GM12878 (cell line): ENCODE data around the gene GPR107.

Source experiments
- BACH1 ChIP-seq: fragments of 450-650 bp; IDR thresholded peaks from 2 replicates; pipeline ENCODE4 v1.6.1; 2017; ENCODE audit warnings: mild to moderate bottlenecking, borderline replicate concordance
- EZH2 ChIP-seq: IDR thresholded peaks from 2 replicates; pipeline ENCODE4 v1.6.1; 2012; ENCODE audit warnings: low read depth, mild to moderate bottlenecking, control low read depth, inconsistent platforms, low read length, borderline replicate concordance; ENCODE audit not compliant: control insufficient read depth
- GABPA ChIP-seq: IDR thresholded peaks from 2 replicates; pipeline ENCODE4 v1.6.1; 2014; ENCODE audit warnings: antibody characterized with exemption, low read depth, mild to moderate bottlenecking, inconsistent platforms
- NR2C2 ChIP-seq: IDR thresholded peaks from 2 replicates; pipeline ENCODE4 v1.6.1; 2011; ENCODE audit warnings: borderline replicate concordance, low read depth; ENCODE audit not compliant: control insufficient read depth, insufficient read length
- NRF1 ChIP-seq: conservative IDR thresholded peaks from 2 replicates; pipeline ENCODE4 v1.6.1; 2011; ENCODE audit warnings: mild to moderate bottlenecking, low read depth, low read length, improper control_type of control experiment
- RCOR1 ChIP-seq: conservative IDR thresholded peaks from 2 replicates; pipeline ENCODE4 v1.6.1; 2012; ENCODE audit warnings: low read depth, low read length, improper control_type of control experiment
- SP1 ChIP-seq: IDR thresholded peaks from one replicate; pipeline ENCODE4 v1.6.1; 2011; ENCODE audit warnings: low read depth, low read length
- SUZ12 ChIP-seq: fragments of 200-600 bp; sonication (generic); IDR thresholded peaks from one replicate; pipeline ENCODE4 v1.6.1; 2018; ENCODE audit warnings: antibody characterized with exemption, mild to moderate bottlenecking; ENCODE audit not compliant: unreplicated experiment
- ZBED1 ChIP-seq: IDR thresholded peaks from 2 replicates; pipeline ENCODE4 v1.6.1; 2016; ENCODE audit warnings: borderline replicate concordance

DNA sequence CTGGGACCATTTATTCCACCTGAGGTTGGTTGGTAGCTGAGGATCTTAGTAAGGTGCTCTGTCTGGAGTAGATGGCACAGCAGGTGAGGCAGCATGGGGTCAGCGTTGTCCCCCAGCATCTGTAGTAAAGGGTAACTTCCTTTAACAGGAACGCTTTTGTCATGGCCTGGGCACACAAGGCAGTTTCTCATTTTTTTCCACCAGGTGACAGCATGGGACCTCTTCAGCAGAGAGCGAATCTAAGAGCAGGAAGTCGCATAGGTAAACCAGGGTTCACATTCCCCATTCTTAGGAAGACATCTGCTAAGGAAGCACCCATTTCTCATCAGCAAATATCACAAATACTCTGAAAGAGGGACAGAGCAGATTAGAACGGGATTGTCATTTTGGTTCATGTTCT lies 56.5 kb downstream of the GPR107 start:
- TF ChIP-seq RCOR1 (no peak), EZH2 (no peak), ZBED1 (no peak), SUZ12 (no peak), GABPA (no peak), BACH1 (no peak), SP1 (no peak), NR2C2 (no peak), NRF1 (no peak)
